HCT116 (cell line): ENCODE data around the gene MIAT.

Experiments used
- FOSL1 ChIP-seq: IDR thresholded peaks from 2 replicates; pipeline ENCODE4 v1.6.1; 2012; ENCODE audit warnings: low read depth
- POLR2AphosphoS5 ChIP-seq: IDR thresholded peaks from 2 replicates; pipeline ENCODE4 v1.6.1; 2011; ENCODE audit warnings: mild to moderate bottlenecking, low read depth, low read length, moderate library complexity
- SRF ChIP-seq: IDR thresholded peaks from 2 replicates; pipeline ENCODE4 v1.6.1; 2012; ENCODE audit warnings: low read depth
- YY1 ChIP-seq: IDR thresholded peaks from 2 replicates; pipeline ENCODE4 v1.6.1; 2011; ENCODE audit warnings: low read length, low read depth, moderate library complexity, mild to moderate bottlenecking; ENCODE audit not compliant: insufficient replicate concordance; ENCODE audit errors: extremely low read depth
- TF ChIP-seq, protein P1 (sequence below): IDR thresholded peaks from 2 replicates; pipeline ENCODE4 v1.6.1; 2011; ENCODE audit warnings: mild to moderate bottlenecking, low read length, moderate library complexity; ENCODE audit not compliant: insufficient replicate concordance; ENCODE audit errors: extremely low read depth
- TF ChIP-seq, protein P2 (sequence below), 3 experiments: fragments of 200-600 bp in 1 of 3; sonication (generic) in 1 of 3; IDR thresholded peaks in 2 of 3; conservative IDR thresholded peaks in 1 of 3; 2 replicates each; pipeline ENCODE4 v1.5.1; 2012 to 2017; ENCODE audit warnings: low read depth in 2 of 3, low read length in 2 of 3, antibody characterized with exemption in 1 of 3, borderline replicate concordance in 1 of 3, control low read depth in 1 of 3, mild to moderate bottlenecking in 1 of 3, mixed read lengths in 1 of 3, mixed run types in 1 of 3, moderate library complexity in 1 of 3; ENCODE audit not compliant: insufficient read depth in 1 of 3
- TF ChIP-seq, protein P3 (sequence below): IDR thresholded peaks from 2 replicates; pipeline ENCODE4 v1.6.1; 2012

GRCh38 chr22:26708256-26709009 is 51.0 kb downstream of the MIAT start:
- TF ChIP-seq, protein P1, sequence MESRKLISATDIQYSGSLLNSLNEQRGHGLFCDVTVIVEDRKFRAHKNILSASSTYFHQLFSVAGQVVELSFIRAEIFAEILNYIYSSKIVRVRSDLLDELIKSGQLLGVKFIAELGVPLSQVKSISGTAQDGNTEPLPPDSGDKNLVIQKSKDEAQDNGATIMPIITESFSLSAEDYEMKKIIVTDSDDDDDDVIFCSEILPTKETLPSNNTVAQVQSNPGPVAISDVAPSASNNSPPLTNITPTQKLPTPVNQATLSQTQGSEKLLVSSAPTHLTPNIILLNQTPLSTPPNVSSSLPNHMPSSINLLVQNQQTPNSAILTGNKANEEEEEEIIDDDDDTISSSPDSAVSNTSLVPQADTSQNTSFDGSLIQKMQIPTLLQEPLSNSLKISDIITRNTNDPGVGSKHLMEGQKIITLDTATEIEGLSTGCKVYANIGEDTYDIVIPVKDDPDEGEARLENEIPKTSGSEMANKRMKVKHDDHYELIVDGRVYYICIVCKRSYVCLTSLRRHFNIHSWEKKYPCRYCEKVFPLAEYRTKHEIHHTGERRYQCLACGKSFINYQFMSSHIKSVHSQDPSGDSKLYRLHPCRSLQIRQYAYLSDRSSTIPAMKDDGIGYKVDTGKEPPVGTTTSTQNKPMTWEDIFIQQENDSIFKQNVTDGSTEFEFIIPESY = no peak
- TF ChIP-seq, protein P2, sequence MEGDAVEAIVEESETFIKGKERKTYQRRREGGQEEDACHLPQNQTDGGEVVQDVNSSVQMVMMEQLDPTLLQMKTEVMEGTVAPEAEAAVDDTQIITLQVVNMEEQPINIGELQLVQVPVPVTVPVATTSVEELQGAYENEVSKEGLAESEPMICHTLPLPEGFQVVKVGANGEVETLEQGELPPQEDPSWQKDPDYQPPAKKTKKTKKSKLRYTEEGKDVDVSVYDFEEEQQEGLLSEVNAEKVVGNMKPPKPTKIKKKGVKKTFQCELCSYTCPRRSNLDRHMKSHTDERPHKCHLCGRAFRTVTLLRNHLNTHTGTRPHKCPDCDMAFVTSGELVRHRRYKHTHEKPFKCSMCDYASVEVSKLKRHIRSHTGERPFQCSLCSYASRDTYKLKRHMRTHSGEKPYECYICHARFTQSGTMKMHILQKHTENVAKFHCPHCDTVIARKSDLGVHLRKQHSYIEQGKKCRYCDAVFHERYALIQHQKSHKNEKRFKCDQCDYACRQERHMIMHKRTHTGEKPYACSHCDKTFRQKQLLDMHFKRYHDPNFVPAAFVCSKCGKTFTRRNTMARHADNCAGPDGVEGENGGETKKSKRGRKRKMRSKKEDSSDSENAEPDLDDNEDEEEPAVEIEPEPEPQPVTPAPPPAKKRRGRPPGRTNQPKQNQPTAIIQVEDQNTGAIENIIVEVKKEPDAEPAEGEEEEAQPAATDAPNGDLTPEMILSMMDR (IDR thresholded peaks at IDR 0.05 in 2 of 3, conservative IDR thresholded peaks at IDR 0.05 in 1 of 3; ENCODE audit: borderline replicate concordance in 1 of 3, insufficient read depth in 1 of 3, low read depth in 2 of 3, low read length in 2 of 3) = no peak
- no peak for TF ChIP-seq POLR2AphosphoS5
- no peak for TF ChIP-seq SRF
- TF ChIP-seq YY1 = no peak
- no peak for TF ChIP-seq FOSL1
- TF ChIP-seq, protein P3, sequence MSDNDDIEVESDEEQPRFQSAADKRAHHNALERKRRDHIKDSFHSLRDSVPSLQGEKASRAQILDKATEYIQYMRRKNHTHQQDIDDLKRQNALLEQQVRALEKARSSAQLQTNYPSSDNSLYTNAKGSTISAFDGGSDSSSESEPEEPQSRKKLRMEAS = no peak
